HL-60 (cell line): ENCODE results near the gene ARTN.
A peak's percentile ranks its signal among the peaks of the same experiment; 100 is the strongest.

Experiments used
- DNase-seq, 2 experiments: peaks; one replicate each; pipeline ENCODE4 v3.0.0-alpha.2; 2010 to 2020; ENCODE audit warnings: low read depth in 1 of 2, low spot score in 1 of 2
- H3K27ac ChIP-seq: fragments of 250-450 bp; sonication (Bioruptor Pico); replicated peaks from 2 replicates; pipeline ENCODE4 v1.5.1; 2020; ENCODE audit warnings: mild to moderate bottlenecking, moderate library complexity
- H3K27me3 ChIP-seq: fragments of 250-450 bp; sonication (Bioruptor Pico); 2 replicates; pipeline ENCODE4 v1.5.1; 2021; ENCODE audit warnings: mild to moderate bottlenecking, moderate library complexity; ENCODE audit not compliant: insufficient read depth, poor library complexity, severe bottlenecking
- H3K4me3 ChIP-seq: replicated peaks from 2 replicates; pipeline ENCODE4 v1.5.1; 2011; ENCODE audit warnings: mild to moderate bottlenecking, control low read depth, low read length; ENCODE audit not compliant: insufficient read depth
- CTCF ChIP-seq: IDR thresholded peaks from one replicate; pipeline ENCODE4 v1.5.1; 2011; ENCODE audit warnings: low read length, control low read depth, inconsistent platforms; ENCODE audit not compliant: insufficient read depth
- GABPA ChIP-seq: IDR thresholded peaks from 2 replicates; pipeline ENCODE4 v1.6.1; 2012; ENCODE audit warnings: low read depth
- POLR2AphosphoS5 ChIP-seq: IDR thresholded peaks from 2 replicates; pipeline ENCODE4 v1.6.1; 2012; ENCODE audit warnings: low read depth
- REST ChIP-seq: IDR thresholded peaks from 2 replicates; pipeline ENCODE4 v1.6.1; 2012; ENCODE audit warnings: low read depth; ENCODE audit not compliant: insufficient replicate concordance
- SPI1 ChIP-seq: IDR thresholded peaks from 2 replicates; pipeline ENCODE4 v1.6.1; 2012; ENCODE audit warnings: low read depth, mild to moderate bottlenecking, borderline replicate concordance

ARTN gene

DNA sequence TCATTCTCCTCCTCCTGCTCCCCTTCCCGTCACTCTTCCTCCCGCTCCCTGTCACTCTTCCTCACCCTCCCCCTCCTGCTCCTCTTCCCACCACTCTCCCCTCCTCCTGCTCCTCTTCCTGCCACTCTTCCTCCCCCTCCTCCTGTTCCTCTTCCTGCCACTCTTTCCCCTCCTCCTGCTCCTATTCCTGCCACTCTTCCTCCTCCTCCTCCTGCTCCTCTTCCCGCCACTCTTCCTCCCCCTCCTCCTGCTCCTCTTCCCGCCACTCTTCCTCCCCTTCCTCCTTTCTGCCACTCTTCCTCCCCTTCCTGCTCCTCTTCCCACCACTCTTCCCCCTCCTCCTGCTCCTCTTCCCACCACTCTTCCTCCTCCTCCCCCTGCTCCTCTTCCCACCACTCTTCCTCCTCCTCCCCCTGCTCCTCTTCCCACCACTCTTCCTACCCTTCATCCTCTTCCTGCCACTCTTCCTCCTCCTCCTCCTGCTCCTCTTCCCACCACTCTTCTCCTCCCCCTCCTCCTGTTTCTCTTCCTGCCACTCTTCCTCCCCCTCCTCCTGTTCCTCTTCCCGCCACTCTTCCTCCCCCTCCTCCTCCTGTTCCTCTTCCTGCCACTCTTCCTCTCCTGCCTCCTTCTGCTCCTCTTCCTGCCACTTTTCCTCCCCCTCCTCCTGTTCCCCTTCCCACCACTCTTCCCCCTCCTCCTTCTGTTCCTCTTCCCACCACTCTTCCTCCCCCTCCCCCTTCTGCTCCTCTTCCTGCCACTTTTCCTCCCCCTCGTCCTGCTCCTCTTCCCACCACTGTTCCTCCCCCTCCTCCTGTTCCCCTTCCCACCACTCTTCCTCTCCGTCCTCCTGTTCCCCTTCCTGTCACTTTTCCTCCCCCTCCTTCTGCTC, 28.7 kb upstream of the ARTN start:
- TF ChIP-seq REST: no peak
- TF ChIP-seq POLR2AphosphoS5: no peak
- Histone ChIP-seq H3K27ac (no peak overlapping the region), H3K4me3 (no peak overlapping the region), H3K27me3 (no peaks in the 10 kb centered on the region)
- DNase-seq: peak in 1 of 2 experiments; percentile 57

DNA sequence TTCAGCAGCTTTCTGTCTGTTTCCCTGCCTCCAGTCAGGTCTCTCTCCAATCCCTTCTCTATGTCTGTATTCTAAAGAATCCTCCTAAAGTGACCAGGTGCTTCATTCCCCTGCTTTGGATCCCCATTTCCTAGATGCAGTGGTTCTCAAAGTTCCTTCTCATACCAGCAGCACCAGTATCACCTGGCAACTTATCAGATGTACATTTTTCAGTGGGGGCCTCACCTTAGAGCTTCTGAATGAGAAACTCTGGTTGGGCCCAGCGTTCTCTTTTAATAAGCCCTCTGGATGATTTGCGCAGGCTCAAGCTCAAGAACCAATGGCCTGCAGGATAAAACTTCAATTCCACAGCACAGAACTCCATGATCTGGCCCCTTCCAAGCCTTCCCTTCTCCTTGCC, 25.4 kb upstream of the ARTN start:
- TF ChIP-seq POLR2AphosphoS5 (no peak), GABPA (no peak), CTCF (no peak), REST (no peak), SPI1 (no peak)

GRCh38 chr1:43908858-43909257, 24.7 kb upstream of the ARTN start:
- Histone ChIP-seq H3K27ac (no peak overlapping the region), H3K4me3 (no peak overlapping the region), H3K27me3 (no peaks in the 10 kb centered on the region)
- TF ChIP-seq SPI1 (no peak), CTCF (no peak), GABPA (no peak), POLR2AphosphoS5 (no peak), REST (no peak)
- DNase-seq: no peak

More for the DNA sequence above, 25.4 kb upstream of the ARTN start:
- H3K4me3 ChIP-seq: no peak overlapping the region
- H3K27me3 ChIP-seq: no peaks in the 10 kb centered on the region
- no peak for DNase-seq
- no peak overlapping the region for H3K27ac ChIP-seq
